ENCODE data around the gene C2CD2. TPM values are rescaled to one million over a fixed set of nuclear protein-coding genes. Genes with fewer than 3 reads are reported as not detected.

The C2CD2 gene
- total and polyA plus RNA-seq, 2 of the 4 experiments (the other 2 are of a cell fraction) = 15.6 to 25.3 TPM

DNA sequence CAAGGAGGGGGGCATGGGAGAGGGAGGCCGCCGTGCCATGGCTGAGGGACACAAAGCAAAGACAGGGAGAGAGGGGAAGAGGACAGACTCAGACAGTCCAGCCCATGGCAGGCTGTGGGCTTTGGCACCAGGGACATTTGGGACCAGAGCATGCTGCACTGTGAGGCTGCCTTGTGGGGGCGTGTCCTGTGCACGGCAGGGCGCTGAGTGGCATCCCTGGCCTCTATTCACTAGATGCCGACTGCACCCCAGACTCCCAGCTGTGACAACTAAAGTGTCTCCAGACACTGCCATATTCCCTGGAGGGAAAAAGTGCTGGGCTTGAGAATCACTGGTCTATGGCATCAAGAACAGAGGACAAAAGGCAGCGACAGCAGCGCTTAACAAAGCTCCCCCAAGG is 56.1 kb downstream of the C2CD2 start:
- H2AFZ ChIP-seq (replicated peaks; ENCODE audit: low read length, poor library complexity) = no peak overlapping the region
- dilution Hi-C loops (cut with HindIII; ENCODE audit: low sequenced_read_pairs, unreplicated experiment) = no loop called here
- H3K9me3 ChIP-seq (ENCODE audit: control insufficient read depth, insufficient read depth, low read length) = no peaks in the 10 kb centered on the region
- no peak overlapping the region for H3K18ac ChIP-seq (ENCODE audit: low read depth, low read length)
- no peak overlapping the region for H2AK5ac ChIP-seq (ENCODE audit: low read depth, low read length)
- POLR2A ChIA-PET (ENCODE audit: unreplicated experiment) = interaction anchor here (1.2 kb wide), 1 partner anchor 14 kb away, joined by 4 read pairs; no protein-coding TSS in a partner anchor
- no peak overlapping the region for H3K4me2 ChIP-seq (ENCODE audit: low read depth, low read length)
- no peak overlapping the region for H4K91ac ChIP-seq (ENCODE audit: insufficient read depth, low read depth, low read length)
- no peak overlapping the region for H3K23ac ChIP-seq (ENCODE audit: low read depth, low read length)
- no peak overlapping the region for H3K14ac ChIP-seq (replicated peaks; ENCODE audit: low read depth, low read length)
- no peak overlapping the region for H2BK15ac ChIP-seq (ENCODE audit: low read depth, low read length)
- WGBS, 2 experiments (ENCODE audit: extremely low coverage in 2 of 2, insufficient read length in 1 of 2) = 81% methylated on average over 4 of the region's 8 CpGs; no CpG with 5 or more reads in 1 of the 2 experiments
- no peak overlapping the region for H4K8ac ChIP-seq (ENCODE audit: low read depth in 2 of 2, low read length in 2 of 2)
- H3K27me3 ChIP-seq (ENCODE audit: control insufficient read depth, insufficient read depth, low read length) = no peaks in the 10 kb centered on the region
- CTCF ChIA-PET = no interaction called here
- peaks cover 4 to 7% of the 10 kb centered on the region in 2 experiments; a peak in 2 of 4 replicates for H3K79me1 ChIP-seq (ENCODE audit: low read depth in 1 of 2, low read length in 2 of 2)
- peaks cover 14% of the 10 kb centered on the region for H3K4me1 ChIP-seq (ENCODE audit: control insufficient read depth, insufficient read depth, low read length)
- DNase-seq = no peak
- no peak for TF ChIP-seq BHLHE40 (IDR thresholded peaks at IDR 0.05; ENCODE audit: low read depth, low read length)
- no peak for TF ChIP-seq RCOR1 (IDR thresholded peaks at IDR 0.05; ENCODE audit: insufficient replicate concordance, low read length)
- TF ChIP-seq, protein P1, sequence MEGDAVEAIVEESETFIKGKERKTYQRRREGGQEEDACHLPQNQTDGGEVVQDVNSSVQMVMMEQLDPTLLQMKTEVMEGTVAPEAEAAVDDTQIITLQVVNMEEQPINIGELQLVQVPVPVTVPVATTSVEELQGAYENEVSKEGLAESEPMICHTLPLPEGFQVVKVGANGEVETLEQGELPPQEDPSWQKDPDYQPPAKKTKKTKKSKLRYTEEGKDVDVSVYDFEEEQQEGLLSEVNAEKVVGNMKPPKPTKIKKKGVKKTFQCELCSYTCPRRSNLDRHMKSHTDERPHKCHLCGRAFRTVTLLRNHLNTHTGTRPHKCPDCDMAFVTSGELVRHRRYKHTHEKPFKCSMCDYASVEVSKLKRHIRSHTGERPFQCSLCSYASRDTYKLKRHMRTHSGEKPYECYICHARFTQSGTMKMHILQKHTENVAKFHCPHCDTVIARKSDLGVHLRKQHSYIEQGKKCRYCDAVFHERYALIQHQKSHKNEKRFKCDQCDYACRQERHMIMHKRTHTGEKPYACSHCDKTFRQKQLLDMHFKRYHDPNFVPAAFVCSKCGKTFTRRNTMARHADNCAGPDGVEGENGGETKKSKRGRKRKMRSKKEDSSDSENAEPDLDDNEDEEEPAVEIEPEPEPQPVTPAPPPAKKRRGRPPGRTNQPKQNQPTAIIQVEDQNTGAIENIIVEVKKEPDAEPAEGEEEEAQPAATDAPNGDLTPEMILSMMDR (conservative IDR thresholded peaks at IDR 0.05; ENCODE audit: low read depth, low read length) = no peak
- no peak for TF ChIP-seq SMC3 (IDR thresholded peaks at IDR 0.05; ENCODE audit: low read depth, low read length)
- no peak for TF ChIP-seq CHD1 (IDR thresholded peaks at IDR 0.05; ENCODE audit: low read depth, low read length)
- TF ChIP-seq, protein P2, sequence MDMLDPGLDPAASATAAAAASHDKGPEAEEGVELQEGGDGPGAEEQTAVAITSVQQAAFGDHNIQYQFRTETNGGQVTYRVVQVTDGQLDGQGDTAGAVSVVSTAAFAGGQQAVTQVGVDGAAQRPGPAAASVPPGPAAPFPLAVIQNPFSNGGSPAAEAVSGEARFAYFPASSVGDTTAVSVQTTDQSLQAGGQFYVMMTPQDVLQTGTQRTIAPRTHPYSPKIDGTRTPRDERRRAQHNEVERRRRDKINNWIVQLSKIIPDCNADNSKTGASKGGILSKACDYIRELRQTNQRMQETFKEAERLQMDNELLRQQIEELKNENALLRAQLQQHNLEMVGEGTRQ (IDR thresholded peaks at IDR 0.05; ENCODE audit: low read depth, low read length) = no peak
- TF ChIP-seq RFX5 (IDR thresholded peaks at IDR 0.05; ENCODE audit: low read depth, low read length) = no peak
- no peak for TF ChIP-seq MAZ (IDR thresholded peaks at IDR 0.05; ENCODE audit: borderline replicate concordance, low read depth, low read length)
- no peak for TF ChIP-seq RAD21 (IDR thresholded peaks at IDR 0.05; ENCODE audit: low read length)
- H2BK120ac ChIP-seq (ENCODE audit: low read depth, low read length) = no peak overlapping the region
- H3K27ac ChIP-seq (ENCODE audit: insufficient read depth, low read length) = no peak overlapping the region
- peaks cover 22% of the 10 kb centered on the region for H3K9me1 ChIP-seq (ENCODE audit: insufficient read depth, low read length)
- no peak overlapping the region for H3K56ac ChIP-seq (ENCODE audit: extremely low read depth, insufficient read depth, low read length)
- no peak overlapping the region for H2BK5ac ChIP-seq (ENCODE audit: low read depth, low read length, poor library complexity, severe bottlenecking)
- intact Hi-C loops (cut with micrococcal nuclease) = no loop called here
- H3K4ac ChIP-seq (ENCODE audit: low read depth, low read length) = no peak overlapping the region
- no peak overlapping the region for H2BK20ac ChIP-seq (ENCODE audit: low read depth, low read length)
- no peak overlapping the region for H3K9ac ChIP-seq (ENCODE audit: low read depth, low read length)
- no peak overlapping the region for H3K4me3 ChIP-seq (ENCODE audit: insufficient read depth, low read depth, low read length)
- H4K20me1 ChIP-seq (ENCODE audit: insufficient read depth, low read length) = peaks cover 11% of the 10 kb centered on the region
- no TSS peak for BruUV-seq (replicated peaks)
- no peak overlapping the region for H4K5ac ChIP-seq (ENCODE audit: low read depth, low read length)
- peaks cover 27% of the 10 kb centered on the region for H3K36me3 ChIP-seq (ENCODE audit: control insufficient read depth, insufficient read depth, low read length)
- no peak overlapping the region for H2AK9ac ChIP-seq (replicated peaks; ENCODE audit: low read depth, low read length, poor library complexity)
- ATAC-seq (ENCODE audit: low read depth) = no peak
- in situ Hi-C loops (cut with MboI; ENCODE audit: low sequenced_read_pairs) = no loop called here
